ENCODE results near the gene BTBD9.

DNA sequence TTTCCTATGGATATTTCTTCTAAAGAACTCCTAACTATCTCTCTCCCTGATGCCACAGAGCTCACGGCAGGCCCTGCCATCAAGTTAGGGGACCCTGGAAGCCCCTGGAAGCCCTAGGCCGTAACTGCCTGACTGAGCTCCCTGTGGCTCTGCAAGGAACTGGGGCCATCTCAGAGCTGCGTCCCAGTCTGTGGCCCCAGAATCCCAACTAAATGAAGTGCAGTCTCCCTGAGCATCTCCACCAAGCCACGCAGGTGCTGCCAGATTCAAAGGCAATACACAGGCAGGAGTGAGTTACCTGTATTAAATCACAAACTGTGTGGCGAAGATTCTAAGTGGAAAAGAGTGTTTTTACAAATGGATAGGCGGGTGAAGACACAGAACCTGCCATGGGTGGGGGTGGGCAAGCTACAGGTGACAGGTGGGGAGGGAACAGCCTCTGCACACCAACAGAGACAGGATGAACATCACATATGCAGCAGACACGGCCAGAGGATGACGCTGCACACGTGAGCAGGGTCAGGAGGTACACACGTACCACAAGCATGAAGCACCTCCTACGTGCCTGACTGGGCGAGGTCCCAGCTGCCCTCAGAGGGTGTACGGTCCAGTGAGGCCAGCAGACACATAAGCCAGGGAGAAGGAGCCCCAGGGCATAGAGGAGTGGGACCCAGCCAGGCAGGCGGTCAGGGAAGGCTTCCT is 461.7 kb downstream of the BTBD9 start:
- TF ChIP-seq EZH2 (IDR thresholded peaks at IDR 0.05; ENCODE audit: insufficient read depth, poor library complexity, severe bottlenecking) (no peak), EZH2phosphoT487 (IDR thresholded peaks at IDR 0.05; ENCODE audit: insufficient read depth, low read depth) (no peak)

Measured in GM23248 (cell line).